Measurements from ENCODE around the gene ROBO2. TPM values are rescaled to one million over a fixed set of nuclear protein-coding genes. Genes with fewer than 3 reads are reported as not detected.

ROBO2 gene
- total and polyA plus RNA-seq, 2 experiments from 2014 or later: 1.5 to 7.8 TPM

GRCh38 chr3:77652624-77653023 is 612.7 kb downstream of the ROBO2 start:
- H3K27ac ChIP-seq (ENCODE audit: low read depth): no peak overlapping the region
- no peak overlapping the region for H3K4me2 ChIP-seq
- TF ChIP-seq ZNF114 (CRISPR knock-in tag; IDR thresholded peaks at IDR 0.05) (no peak), REST (IDR thresholded peaks at IDR 0.05; ENCODE audit: unreplicated experiment) (no peak), STAT1 (IDR thresholded peaks at IDR 0.05; ENCODE audit: unreplicated experiment) (no peak), ETS1 (IDR thresholded peaks at IDR 0.05) (no peak), POLR2AphosphoS5 (IDR thresholded peaks at IDR 0.05; ENCODE audit: low read depth) (no peak), ZNF331 (CRISPR knock-in tag; IDR thresholded peaks at IDR 0.05; ENCODE audit: low read depth) (no peak)
- H3K27me3 ChIP-seq (ENCODE audit: insufficient read depth): no peaks in the 10 kb centered on the region
- Mint-ChIP-seq H3K4me1 (peaks cover 11% of the 10 kb centered on the region), H3K4me3 (no peak overlapping the region), H3K9me3 (no peaks in the 10 kb centered on the region; the same call in 2 of the 3 replicates), H3K27me3 (ENCODE audit: insufficient read depth, low read depth, poor library complexity) (no peaks in the 10 kb centered on the region), H3K36me3 (ENCODE audit: low read depth) (no peaks in the 10 kb centered on the region), H3K27ac (peak overlapping the region; percentile 83)
- H4K20me1 ChIP-seq (replicated peaks; ENCODE audit: insufficient read depth): no peaks in the 10 kb centered on the region
- H3K4me1 ChIP-seq (ENCODE audit: insufficient read depth): peaks cover 4% of the 10 kb centered on the region; the same call in 1 of the 2 replicates
- H3K4me3 ChIP-seq: no peak overlapping the region
- H3K79me2 ChIP-seq (replicated peaks; ENCODE audit: insufficient read depth): no peaks in the 10 kb centered on the region
- DNase-seq (ENCODE audit: low spot score) (no peak), ATAC-seq (no peak)
- no peaks in the 10 kb centered on the region for H3K9me2 ChIP-seq (ENCODE audit: insufficient read depth)
- H3K36me3 ChIP-seq (ENCODE audit: insufficient read depth): no peaks in the 10 kb centered on the region
- H3F3A ChIP-seq (replicated peaks; ENCODE audit: low read depth): no peaks in the 10 kb centered on the region
- peak overlapping the region; percentile 5; the same call in 1 of the 2 replicates for H2AFZ ChIP-seq

- Histone ChIP-seq H3K4me1 (ENCODE audit: insufficient read depth) (peaks cover 4% of the 10 kb centered on the region; the same call in 1 of the 2 replicates), H3K79me2 (replicated peaks; ENCODE audit: insufficient read depth) (no peaks in the 10 kb centered on the region), H4K20me1 (replicated peaks; ENCODE audit: insufficient read depth) (no peaks in the 10 kb centered on the region), H3K27ac (ENCODE audit: low read depth) (no peak overlapping the region), H3K27me3 (ENCODE audit: insufficient read depth) (no peaks in the 10 kb centered on the region), H2AFZ (no peak overlapping the region), H3K4me3 (no peak overlapping the region), H3F3A (replicated peaks; ENCODE audit: low read depth) (no peaks in the 10 kb centered on the region), H3K9me2 (ENCODE audit: insufficient read depth) (no peaks in the 10 kb centered on the region), H3K36me3 (ENCODE audit: insufficient read depth) (no peaks in the 10 kb centered on the region), H3K4me2 (no peak overlapping the region)
- no peak overlapping the region for H3K27ac Mint-ChIP-seq
- ATAC-seq: no peak
- no peaks in the 10 kb centered on the region for H3K27me3 Mint-ChIP-seq (ENCODE audit: insufficient read depth, low read depth, poor library complexity)
- no peak overlapping the region for H3K4me3 Mint-ChIP-seq
- peaks cover 3% of the 10 kb centered on the region; the same call in 2 of the 3 replicates for H3K4me1 Mint-ChIP-seq
- peaks cover 13% of the 10 kb centered on the region for H3K36me3 Mint-ChIP-seq (ENCODE audit: low read depth)
- peaks cover 12% of the 10 kb centered on the region for H3K9me3 Mint-ChIP-seq
- DNase-seq (ENCODE audit: low spot score): no peak
- TF ChIP-seq EZH2phosphoT487 (IDR thresholded peaks at IDR 0.05; ENCODE audit: unreplicated experiment) (no peak), NANOG (IDR thresholded peaks at IDR 0.05; ENCODE audit: borderline replicate concordance) (no peak), JUNB (IDR thresholded peaks at IDR 0.05; ENCODE audit: unreplicated experiment) (no peak), ZNF331 (CRISPR knock-in tag; IDR thresholded peaks at IDR 0.05; ENCODE audit: low read depth) (no peak), CTCF (conservative IDR thresholded peaks at IDR 0.05; ENCODE audit: low read depth in 2 of 2) (no peak), ETS1 (IDR thresholded peaks at IDR 0.05) (no peak), POLR2AphosphoS5 (IDR thresholded peaks at IDR 0.05; ENCODE audit: low read depth) (no peak), REST (IDR thresholded peaks at IDR 0.05; ENCODE audit: unreplicated experiment) (no peak), CREB1 (CRISPR knock-in tag; IDR thresholded peaks at IDR 0.05; ENCODE audit: low read depth) (no peak), EZH2 (IDR thresholded peaks at IDR 0.05; ENCODE audit: low read depth, unreplicated experiment) (no peak), STAT1 (IDR thresholded peaks at IDR 0.05; ENCODE audit: unreplicated experiment) (no peak)
These were observed 615.5 kb downstream of the ROBO2 start for GRCh38 chr3:77655396-77655795.
